GM20431 (cell line): ENCODE results near the gene HOXC9.

Source experiments
- in situ Hi-C: fragments of 300-500 bp; cut with MseI, MboI; formaldehyde crosslinking; loops from one replicate; pipeline ENCODE4 v1.15.0; 2020; ENCODE audit warnings: low sequenced_read_pairs; ENCODE audit not compliant: unreplicated experiment

The HOXC9 gene

DNA sequence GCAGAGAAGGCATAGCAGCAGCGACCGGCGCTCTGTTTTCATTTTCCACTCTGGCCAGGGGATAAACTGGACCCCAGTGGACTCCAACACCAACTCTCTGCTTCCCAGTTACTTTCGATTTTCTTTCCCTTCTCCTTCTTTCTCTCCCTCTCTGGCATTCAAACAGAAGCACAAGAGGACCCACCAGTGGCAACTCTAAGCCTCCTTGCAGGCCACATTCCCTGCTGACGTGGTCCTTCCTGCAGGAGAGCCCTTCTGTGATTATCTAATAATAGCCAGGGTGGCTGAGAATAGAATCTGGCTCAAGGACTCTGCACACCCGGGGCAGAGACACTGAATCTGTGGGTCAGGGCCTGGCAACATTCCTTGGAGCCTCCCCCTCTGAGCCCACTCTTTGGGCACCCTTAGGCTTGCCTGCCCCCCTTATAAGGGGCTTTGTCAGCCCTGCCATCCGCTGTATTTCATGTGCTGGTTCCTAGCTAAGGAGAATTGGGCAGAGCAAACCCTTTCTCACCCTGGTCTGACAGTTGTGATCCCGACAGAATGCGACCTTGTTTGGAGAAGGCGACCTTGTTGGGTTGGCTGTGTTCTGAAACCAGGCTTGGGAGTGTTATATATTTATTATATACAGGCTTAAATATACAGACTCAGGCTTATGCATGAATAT is 20.1 kb downstream of the HOXC9 start:
- in situ Hi-C loops, result loop anchor here (25.0 kb wide), 1 partner anchor 342 kb away; the partner anchor contains the start of gene GPR84

DNA sequence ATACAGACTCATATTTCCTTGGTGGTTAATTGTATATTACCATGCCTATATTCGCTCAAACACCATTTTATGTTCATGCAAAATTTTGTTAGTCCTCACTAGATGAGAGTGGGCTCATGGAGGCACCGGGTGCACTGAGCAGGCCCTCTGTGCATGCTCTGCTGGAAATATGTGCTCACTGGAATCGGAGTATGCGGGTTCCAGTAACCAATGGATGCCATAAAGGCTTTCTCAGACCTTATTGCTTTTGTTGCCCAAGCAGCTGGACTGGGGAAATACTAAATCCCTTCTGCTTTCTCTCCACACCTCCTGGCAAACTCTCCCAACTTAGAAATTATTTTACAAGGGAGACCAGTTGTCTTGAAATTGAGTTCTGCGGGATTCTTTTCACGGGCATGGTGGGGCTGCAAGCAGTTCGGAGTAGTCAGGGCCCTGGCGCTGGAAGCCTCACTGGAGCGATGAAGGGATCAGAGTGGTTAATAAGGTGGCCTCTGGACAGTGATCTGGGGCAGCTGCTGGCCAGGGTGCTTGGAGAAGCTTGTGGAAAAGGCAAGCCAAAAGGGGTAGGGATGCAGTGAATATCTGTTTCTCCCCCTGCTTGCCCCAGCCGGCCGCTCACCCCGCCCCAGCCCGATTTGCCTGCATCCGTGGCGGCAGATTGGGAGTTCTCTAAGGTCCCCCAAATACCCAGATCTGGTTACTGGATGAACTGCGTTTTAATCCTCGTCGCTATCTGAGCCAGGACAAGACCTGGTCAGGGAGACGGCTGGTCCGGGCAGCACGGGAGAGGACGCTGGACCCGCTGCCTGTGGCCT is 20.8 kb downstream of the HOXC9 start:
- in situ Hi-C loops, result loop anchor here (25.0 kb wide), 1 partner anchor 342 kb away; the partner anchor contains the start of gene GPR84

DNA sequence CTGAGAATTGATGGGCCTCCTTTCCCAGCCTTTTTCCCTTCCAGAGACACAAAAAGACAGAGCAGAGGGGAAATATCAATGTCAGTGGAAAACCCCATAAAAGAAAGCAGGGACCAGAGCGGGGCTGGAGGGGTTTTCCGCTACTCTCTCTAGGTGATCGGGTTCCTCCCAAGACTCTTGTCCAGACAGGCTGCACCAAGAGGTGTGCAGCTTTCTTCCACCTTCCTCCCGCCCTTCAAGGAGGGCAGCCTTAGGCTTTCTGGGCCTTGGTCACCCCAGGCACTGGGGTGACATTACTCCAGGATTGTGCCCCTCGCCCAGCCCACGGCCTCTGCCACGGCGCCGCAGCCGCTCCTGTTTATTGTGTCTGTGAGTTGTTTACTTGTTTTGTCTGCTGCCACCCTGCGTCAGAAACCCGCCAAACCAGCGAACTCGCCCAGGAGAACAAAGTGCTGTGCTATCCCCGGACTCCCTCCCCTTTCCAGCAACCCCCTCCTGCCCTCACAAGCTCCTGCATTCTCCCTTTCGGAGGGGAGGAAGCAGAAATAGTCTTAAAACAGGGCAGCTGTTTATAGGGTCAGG is 21.6 kb downstream of the HOXC9 start:
- in situ Hi-C loops, result loop anchor here (25.0 kb wide), 1 partner anchor 341 kb away; the partner anchor contains the start of gene GPR84

DNA sequence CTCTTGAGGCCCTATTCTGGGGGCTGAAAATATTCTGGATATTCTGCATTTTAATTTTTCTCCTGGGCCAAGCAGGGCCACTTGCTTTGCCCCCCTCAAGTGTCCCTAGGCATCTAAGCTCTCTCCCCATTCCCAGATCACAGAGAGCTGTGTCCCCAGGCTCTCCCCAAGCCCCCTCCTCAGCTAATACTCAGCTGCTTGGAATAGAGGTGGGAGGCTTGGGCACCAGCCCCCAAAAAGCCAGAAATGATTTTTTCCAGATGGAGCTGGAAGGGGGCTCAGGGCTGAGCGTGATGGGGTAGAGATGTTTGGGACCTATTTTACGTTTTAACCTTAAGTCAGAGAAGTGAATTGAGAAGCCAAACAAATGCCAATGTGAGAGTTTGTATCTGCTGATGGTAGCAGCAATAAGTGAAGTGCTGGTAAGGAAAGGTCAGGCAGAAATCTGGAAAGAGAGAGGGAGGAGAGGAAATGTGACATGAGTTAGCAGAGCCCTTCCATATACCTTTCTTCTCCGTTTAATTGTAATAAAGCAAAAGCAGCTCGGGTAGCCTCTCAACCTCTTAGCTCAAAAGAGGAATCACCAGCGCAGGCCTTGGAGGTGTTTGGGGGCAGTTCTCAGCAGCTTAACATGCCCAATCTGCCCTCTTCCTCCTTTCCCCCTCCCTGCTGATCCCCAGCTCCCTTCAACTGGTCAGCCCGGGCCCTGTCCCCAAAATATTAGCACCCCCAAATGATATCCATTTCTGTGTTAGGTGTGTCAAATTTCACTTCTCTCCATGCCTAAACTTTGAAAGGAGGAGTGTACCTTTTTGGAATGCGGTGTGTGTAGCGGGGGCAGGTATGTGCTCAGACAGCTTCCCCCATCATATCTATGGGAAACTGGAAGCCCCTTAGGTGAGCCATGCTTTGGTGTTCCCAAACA is 23.3 kb downstream of the HOXC9 start:
- in situ Hi-C loops, result loop anchor here (25.0 kb wide), 1 partner anchor 339 kb away; the partner anchor contains the start of gene GPR84

DNA sequence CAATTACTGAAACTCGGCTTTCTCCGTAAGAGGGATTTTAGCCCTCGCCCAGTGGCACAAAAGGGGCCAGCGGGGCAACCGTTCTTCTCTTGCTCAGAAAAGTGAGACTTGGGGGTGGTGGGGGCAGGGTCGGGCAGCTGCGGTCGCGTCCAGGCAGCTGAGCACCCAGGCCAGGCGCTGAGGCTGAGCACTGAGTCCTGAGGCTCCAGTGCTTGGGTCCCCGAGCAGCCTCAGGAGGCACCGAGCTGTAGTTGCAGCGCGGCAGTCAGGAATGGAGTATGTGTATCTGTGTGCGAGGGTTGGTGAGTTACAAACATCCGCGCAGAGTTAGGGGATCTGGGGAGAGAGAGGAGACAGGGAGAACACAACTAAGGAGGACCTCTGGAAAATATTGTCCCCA is 24.2 kb downstream of the HOXC9 start:
- in situ Hi-C loops, result loop anchor here (25.0 kb wide), 1 partner anchor 338 kb away; the partner anchor contains the start of gene GPR84

DNA sequence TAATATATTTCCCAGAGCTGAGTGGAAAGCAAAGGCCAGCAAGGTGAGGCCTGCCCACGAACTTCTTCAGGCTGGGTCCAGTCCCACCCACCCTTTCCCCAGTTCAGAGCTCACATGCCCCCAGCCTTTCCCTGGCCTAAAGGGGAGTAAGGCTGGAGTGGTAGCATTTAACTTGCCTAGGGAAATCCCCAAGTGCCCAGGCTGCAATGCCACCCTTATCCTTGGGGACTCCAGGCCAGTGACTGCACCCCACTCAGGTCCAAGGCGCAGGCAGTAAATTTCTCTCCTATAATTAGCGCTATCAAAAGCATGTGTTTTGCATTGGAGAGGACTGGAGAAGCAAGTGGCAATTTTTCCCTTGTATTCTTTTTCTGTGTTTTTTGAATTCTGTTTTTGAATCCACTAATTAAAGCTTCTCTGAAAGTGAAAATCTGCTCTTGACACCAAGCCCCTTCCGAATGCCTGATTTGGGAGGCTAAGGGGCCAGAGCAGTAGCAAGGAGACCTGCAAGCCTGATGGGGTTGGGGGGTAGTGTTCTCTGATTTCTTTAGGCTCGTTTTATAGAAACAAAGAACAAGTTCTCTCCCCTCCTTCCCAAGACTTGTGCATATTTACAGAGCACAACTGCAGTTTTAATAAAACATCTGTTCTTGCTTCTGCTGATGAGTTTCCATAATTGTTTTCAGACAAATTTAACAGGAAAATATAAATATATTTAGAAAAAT is 24.8 kb downstream of the HOXC9 start:
- in situ Hi-C loops, result loop anchor here (25.0 kb wide), 1 partner anchor 338 kb away; the partner anchor contains the start of gene GPR84

- in situ Hi-C loops, result no loop called here
These were observed 25.8 kb downstream of the HOXC9 start for GRCh38 chr12:54025499-54026405.

GRCh38 chr12:54026640-54027441 is 26.9 kb downstream of the HOXC9 start:
- in situ Hi-C loops, result no loop called here

GRCh38 chr12:54027442-54027786 is 27.5 kb downstream of the HOXC9 start:
- in situ Hi-C loops, result no loop called here

GRCh38 chr12:54028314-54029201 is 28.6 kb downstream of the HOXC9 start, which contains the start of gene HOXC6:
Gene HOXC6, plus strand, starts transcription at chr12:54028440. Its CDS starts 82 bp downstream, at chr12:54028522.
- in situ Hi-C loops, result no loop called here

GRCh38 chr12:54029529-54030441 is 29.8 kb downstream of the HOXC9 start:
- in situ Hi-C loops, result loop anchor here (10.0 kb wide), 1 partner anchor 165 kb away; no protein-coding TSS in a partner anchor

GRCh38 chr12:54030442-54030801 is 30.5 kb downstream of the HOXC9 start:
- in situ Hi-C loops, result loop anchor here (10.0 kb wide), 1 partner anchor 164 kb away; no protein-coding TSS in a partner anchor

DNA sequence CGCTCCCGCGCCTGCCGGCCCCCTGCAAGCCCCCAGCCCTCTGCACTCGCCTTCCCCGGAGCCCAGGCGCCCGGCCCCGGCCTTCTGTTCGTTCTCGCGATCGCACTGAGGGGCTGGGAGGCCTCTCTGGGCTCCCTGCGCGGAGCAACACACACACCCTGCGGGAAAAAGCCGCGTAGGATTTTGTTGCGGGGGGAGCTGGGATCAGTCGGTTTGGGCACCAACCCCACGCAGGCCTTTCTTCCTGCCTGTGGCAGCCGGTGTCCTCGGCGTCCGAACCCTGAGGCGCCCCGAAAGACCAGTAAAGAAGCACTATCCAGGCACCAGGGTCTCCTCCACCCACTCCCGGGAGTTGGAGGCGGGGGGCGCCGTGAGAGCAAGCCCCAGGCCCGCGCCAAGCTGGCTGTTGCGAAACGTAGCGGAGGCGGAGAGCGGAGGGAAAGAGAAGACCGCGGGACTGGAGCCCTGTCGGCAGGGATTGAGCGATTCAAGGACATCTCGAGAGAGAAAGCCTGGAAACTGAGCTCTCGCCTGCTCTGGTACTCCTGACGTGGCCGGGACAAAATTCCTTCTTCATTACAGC is 31.0 kb downstream of the HOXC9 start:
- in situ Hi-C loops, result loop anchor here (10.0 kb wide), 1 partner anchor 164 kb away; no protein-coding TSS in a partner anchor

GRCh38 chr12:54031480-54031879 is 31.5 kb downstream of the HOXC9 start:
- in situ Hi-C loops, result loop anchor here (10.0 kb wide), 1 partner anchor 163 kb away; no protein-coding TSS in a partner anchor
